Right lobe of liver (tissue), 4 donors: ENCODE results near the gene CYTIP.

Experiments used
- CTCF ChIP-seq, 4 donors: fragments of 200-600 bp in 3 of 4; fragments of 450-650 bp in 1 of 4; IDR thresholded peaks; one replicate each; pipeline versions ENCODE4 v1.5.1 to v1.8.0; 2016 to 2022; ENCODE audit warnings: antibody characterized with exemption in 4 of 4, mild to moderate bottlenecking in 2 of 4
- POLR2A ChIP-seq: fragments of 450-650 bp; IDR thresholded peaks from one replicate; pipeline ENCODE4 v1.6.1; 2017; ENCODE audit warnings: antibody characterized with exemption, mild to moderate bottlenecking
- donor health status: DM: no; HTN: no; CAD: no.
- donor health status: DM: no; HTN: no; CAD: no.
- donor health status: DM: no; HTN: yes; CAD: no.

DNA sequence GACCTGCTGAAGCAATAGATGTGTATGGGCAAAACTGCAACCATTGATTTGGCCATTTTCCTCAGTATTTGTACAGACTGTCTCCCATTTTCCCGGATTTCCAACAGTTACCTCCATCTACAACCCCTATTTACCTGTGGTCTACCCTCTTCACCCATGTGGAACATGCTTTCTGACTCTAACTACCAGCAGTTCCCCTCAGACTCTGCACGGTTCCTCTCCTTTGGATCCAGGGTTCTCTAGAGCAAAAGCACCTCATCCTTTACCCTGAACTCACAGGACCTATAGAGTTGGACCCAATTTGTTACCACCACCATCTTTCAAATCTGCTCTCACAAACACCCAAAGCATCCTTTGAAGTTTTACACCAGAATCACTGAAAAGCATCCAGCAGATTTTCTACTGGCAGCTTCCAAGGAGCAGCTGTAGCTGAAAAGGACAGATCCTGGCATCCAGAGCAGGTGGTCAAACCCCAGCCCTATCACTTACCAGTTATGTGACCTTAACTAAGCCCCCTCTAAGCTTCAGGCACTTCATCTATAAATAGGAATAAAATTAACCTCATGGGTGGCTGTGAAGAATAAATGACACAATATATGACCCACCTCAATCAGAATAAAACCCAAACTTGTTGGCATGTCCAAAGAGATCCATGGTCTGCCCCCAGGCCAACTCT, 15.3 kb downstream of the CYTIP start:
- TF ChIP-seq CTCF (IDR thresholded peaks at IDR 0.05) (no peak), POLR2A (no peak)
